Neural progenitor cell (in vitro differentiated cells): ENCODE data around the gene IRX5. TPM values are rescaled to one million over a fixed set of nuclear protein-coding genes. Genes with fewer than 3 reads are reported as not detected.

ENCODE experiments used
- DNase-seq: peaks from one replicate; pipeline ENCODE4 v3.0.0-alpha.2; 2016; ENCODE audit warnings: low spot score
- H2AFZ ChIP-seq: fragments of 200-600 bp; sonication (generic); replicated peaks from 2 replicates; pipeline ENCODE4 v1.6.1; 2016; ENCODE audit warnings: antibody characterized with exemption
- H3F3A ChIP-seq: fragments of 200-600 bp; sonication (generic); 2 replicates; pipeline ENCODE4 v1.6.1; 2016; ENCODE audit warnings: antibody characterized with exemption, low read depth
- H3K27ac ChIP-seq: fragments of 200-600 bp; sonication (generic); 2 replicates; pipeline ENCODE4 v1.5.1; 2016; ENCODE audit warnings: mild to moderate bottlenecking
- H3K27me3 ChIP-seq: fragments of 200-600 bp; sonication (generic); 2 replicates; pipeline ENCODE4 v1.6.1; 2016; ENCODE audit warnings: mild to moderate bottlenecking, moderate library complexity
- H3K36me3 ChIP-seq: fragments of 200-600 bp; sonication (generic); 2 replicates; pipeline ENCODE4 v1.5.1; 2016
- H3K4me1 ChIP-seq: fragments of 200-600 bp; sonication (generic); 2 replicates; pipeline ENCODE4 v1.6.1; 2016; ENCODE audit warnings: mixed run types
- H3K4me2 ChIP-seq: fragments of 200-600 bp; sonication (generic); 2 replicates; pipeline ENCODE4 v1.6.1; 2016
- H3K4me3 ChIP-seq: fragments of 200-600 bp; sonication (generic); 2 replicates; pipeline ENCODE4 v1.5.1; 2016
- H3K79me2 ChIP-seq: fragments of 200-600 bp; sonication (generic); 2 replicates; pipeline ENCODE4 v1.6.1; 2016; ENCODE audit warnings: low read depth
- H3K9ac ChIP-seq: fragments of 200-600 bp; sonication (generic); 2 replicates; pipeline ENCODE4 v1.6.1; 2016
- H3K9me3 ChIP-seq: fragments of 200-600 bp; sonication (generic); 2 replicates; pipeline ENCODE4 v1.5.1; 2016; ENCODE audit warnings: low read depth
- H4K20me1 ChIP-seq: fragments of 200-600 bp; sonication (generic); 2 replicates; pipeline ENCODE4 v1.6.1; 2016; ENCODE audit warnings: low read depth
- H3K27ac Mint-ChIP-seq: 3 replicates; pipeline ENCODE4 v1.8.0; 2021; ENCODE audit warnings: mixed read lengths
- H3K27me3 Mint-ChIP-seq: 2 replicates; pipeline ENCODE4 v1.8.0; 2022; ENCODE audit warnings: low read depth, mild to moderate bottlenecking, inconsistent platforms, moderate library complexity, mixed read lengths; ENCODE audit not compliant: insufficient read depth
- H3K36me3 Mint-ChIP-seq: 3 replicates; pipeline ENCODE4 v1.8.0; 2021; ENCODE audit warnings: mixed read lengths
- H3K4me1 Mint-ChIP-seq: 3 replicates; pipeline ENCODE4 v1.8.0; 2021; ENCODE audit warnings: mixed read lengths
- H3K4me3 Mint-ChIP-seq: 3 replicates; pipeline ENCODE4 v1.8.0; 2021; ENCODE audit warnings: mild to moderate bottlenecking, moderate library complexity, mixed read lengths
- H3K9me3 Mint-ChIP-seq: 3 replicates; pipeline ENCODE4 v1.8.0; 2020; ENCODE audit warnings: mixed read lengths
- EZH2 ChIP-seq: fragments of 200-600 bp; sonication (generic); IDR thresholded peaks from 2 replicates; pipeline ENCODE4 v1.6.1; 2017; ENCODE audit warnings: antibody characterized with exemption, mild to moderate bottlenecking, moderate library complexity
- EZH2phosphoT487 ChIP-seq: fragments of 200-600 bp; sonication (generic); IDR thresholded peaks from 2 replicates; pipeline ENCODE4 v1.6.1; 2017; ENCODE audit warnings: antibody characterized with exemption
- total RNA-seq: library from RNA; depleted of rRNA; stranded (reverse); fragments of >200 nt; gene quantifications from 2 replicates; pipeline ENCODE4 v1.2.3, GENCODE V29; 2015; ENCODE audit warnings: low replicate concordance
- TF ChIP-seq, protein P1 (sequence below): fragments of 200-600 bp; sonication (generic); IDR thresholded peaks from 2 replicates; pipeline ENCODE4 v1.5.1; 2017; ENCODE audit warnings: antibody characterized with exemption, mild to moderate bottlenecking

The IRX5 gene
- total RNA-seq, 1 donor from 2014 or later, result 1.6 TPM

DNA sequence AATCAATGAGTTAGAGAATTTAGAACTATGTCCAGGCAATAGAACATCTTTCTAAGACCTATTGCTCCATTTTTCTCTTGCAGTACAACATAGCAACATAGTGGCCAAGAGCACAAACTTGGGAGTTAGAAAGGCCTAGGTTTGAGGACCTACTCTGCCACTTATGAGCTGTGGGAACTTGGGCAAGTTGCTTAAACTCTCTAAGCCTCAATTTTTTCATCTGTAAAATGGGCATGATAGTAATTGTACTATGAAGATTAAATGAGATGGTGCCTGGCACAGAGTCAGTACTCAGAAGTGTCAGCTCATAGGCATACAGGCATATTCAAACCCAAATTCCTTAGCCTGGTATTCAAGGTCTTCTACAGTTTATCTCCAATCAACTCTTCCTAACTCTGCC is 25.1 kb downstream of the IRX5 start:
- Mint-ChIP-seq H3K9me3 (no peaks in the 10 kb centered on the region), H3K36me3 (peaks cover 2% of the 10 kb centered on the region), H3K27me3 (peaks cover 10% of the 10 kb centered on the region), H3K4me3 (no peak overlapping the region), H3K4me1 (peaks cover 8% of the 10 kb centered on the region), H3K27ac (no peak overlapping the region)
- H3K4me2 ChIP-seq, result no peak overlapping the region
- DNase-seq, result no peak
- TF ChIP-seq, protein P1, sequence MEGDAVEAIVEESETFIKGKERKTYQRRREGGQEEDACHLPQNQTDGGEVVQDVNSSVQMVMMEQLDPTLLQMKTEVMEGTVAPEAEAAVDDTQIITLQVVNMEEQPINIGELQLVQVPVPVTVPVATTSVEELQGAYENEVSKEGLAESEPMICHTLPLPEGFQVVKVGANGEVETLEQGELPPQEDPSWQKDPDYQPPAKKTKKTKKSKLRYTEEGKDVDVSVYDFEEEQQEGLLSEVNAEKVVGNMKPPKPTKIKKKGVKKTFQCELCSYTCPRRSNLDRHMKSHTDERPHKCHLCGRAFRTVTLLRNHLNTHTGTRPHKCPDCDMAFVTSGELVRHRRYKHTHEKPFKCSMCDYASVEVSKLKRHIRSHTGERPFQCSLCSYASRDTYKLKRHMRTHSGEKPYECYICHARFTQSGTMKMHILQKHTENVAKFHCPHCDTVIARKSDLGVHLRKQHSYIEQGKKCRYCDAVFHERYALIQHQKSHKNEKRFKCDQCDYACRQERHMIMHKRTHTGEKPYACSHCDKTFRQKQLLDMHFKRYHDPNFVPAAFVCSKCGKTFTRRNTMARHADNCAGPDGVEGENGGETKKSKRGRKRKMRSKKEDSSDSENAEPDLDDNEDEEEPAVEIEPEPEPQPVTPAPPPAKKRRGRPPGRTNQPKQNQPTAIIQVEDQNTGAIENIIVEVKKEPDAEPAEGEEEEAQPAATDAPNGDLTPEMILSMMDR, result no peak
- TF ChIP-seq EZH2, result no peak
- TF ChIP-seq EZH2phosphoT487, result no peak
- no peaks in the 10 kb centered on the region for H3K27me3 ChIP-seq
- H3K79me2 ChIP-seq, result no peaks in the 10 kb centered on the region
- H3K27ac ChIP-seq, result no peak overlapping the region
- no peaks in the 10 kb centered on the region for H3K9me3 ChIP-seq
- H3K4me3 ChIP-seq, result no peak overlapping the region
- no peak overlapping the region for H3K9ac ChIP-seq
- no peak overlapping the region for H2AFZ ChIP-seq
- peaks cover 7% of the 10 kb centered on the region for H4K20me1 ChIP-seq
- peaks cover 14% of the 10 kb centered on the region for H3K4me1 ChIP-seq
- no peaks in the 10 kb centered on the region for H3K36me3 ChIP-seq
- peaks cover 17% of the 10 kb centered on the region for H3F3A ChIP-seq

GRCh38 chr16:54957403-54958166 is 26.9 kb downstream of the IRX5 start:
- TF ChIP-seq EZH2phosphoT487, result no peak
- TF ChIP-seq EZH2, result no peak
- TF ChIP-seq, protein P1, result peak; percentile 54

DNA sequence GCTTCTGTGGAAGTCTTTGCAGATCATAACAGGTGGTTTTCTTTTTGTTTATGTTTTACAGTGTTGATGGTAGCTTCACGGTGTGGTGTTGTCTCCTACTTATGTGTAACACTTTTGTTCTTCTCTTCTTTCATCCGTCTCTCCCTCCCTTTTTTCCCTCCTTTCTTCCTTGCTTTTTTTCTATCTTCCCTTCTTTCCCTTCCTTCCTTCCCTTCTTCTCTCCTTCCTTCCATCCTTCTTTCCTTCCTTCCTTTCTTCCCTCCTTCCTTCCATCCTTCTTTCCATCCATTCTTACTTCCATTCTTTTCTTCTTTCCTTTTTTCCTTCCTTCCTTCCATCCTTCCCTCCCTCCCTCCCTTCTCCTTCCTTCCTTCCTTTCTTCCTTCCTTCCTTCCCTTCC is 31.4 kb downstream of the IRX5 start:
- TF ChIP-seq EZH2, result no peak
- TF ChIP-seq, protein P1, result no peak
- no peak for TF ChIP-seq EZH2phosphoT487
- Histone ChIP-seq H3K27me3 (no peaks in the 10 kb centered on the region), H3K4me3 (no peak overlapping the region), H3K79me2 (no peaks in the 10 kb centered on the region), H3K4me2 (no peak overlapping the region), H3K9ac (no peak overlapping the region), H3K27ac (no peak overlapping the region), H4K20me1 (no peaks in the 10 kb centered on the region), H2AFZ (no peak overlapping the region), H3K9me3 (no peaks in the 10 kb centered on the region), H3F3A (no peaks in the 10 kb centered on the region), H3K36me3 (no peaks in the 10 kb centered on the region), H3K4me1 (no peaks in the 10 kb centered on the region)
- H3K27ac Mint-ChIP-seq, result no peak overlapping the region
- DNase-seq, result no peak
- no peaks in the 10 kb centered on the region for H3K4me1 Mint-ChIP-seq
- H3K4me3 Mint-ChIP-seq, result no peak overlapping the region
- H3K36me3 Mint-ChIP-seq, result no peaks in the 10 kb centered on the region
- H3K9me3 Mint-ChIP-seq, result no peaks in the 10 kb centered on the region
- H3K27me3 Mint-ChIP-seq, result peaks cover 19% of the 10 kb centered on the region

More at GRCh38 chr16:54957403-54958166, 26.9 kb downstream of the IRX5 start:
- no peaks in the 10 kb centered on the region for H3K27me3 ChIP-seq
- Mint-ChIP-seq H3K27ac (no peak overlapping the region), H3K36me3 (peaks cover 2% of the 10 kb centered on the region), H3K27me3 (peaks cover 12% of the 10 kb centered on the region), H3K9me3 (no peaks in the 10 kb centered on the region), H3K4me3 (no peak overlapping the region), H3K4me1 (peaks cover 8% of the 10 kb centered on the region)
- no peak overlapping the region for H3K9ac ChIP-seq
- peak; percentile 32 for DNase-seq
- H3F3A ChIP-seq, result peaks cover 17% of the 10 kb centered on the region
- H3K79me2 ChIP-seq, result no peaks in the 10 kb centered on the region
- peaks cover 7% of the 10 kb centered on the region for H4K20me1 ChIP-seq
- H3K27ac ChIP-seq, result no peak overlapping the region
- no peaks in the 10 kb centered on the region for H3K9me3 ChIP-seq
- peaks cover 14% of the 10 kb centered on the region for H3K4me1 ChIP-seq
- H3K4me2 ChIP-seq, result no peak overlapping the region
- no peak overlapping the region for H2AFZ ChIP-seq
- H3K4me3 ChIP-seq, result no peak overlapping the region
- no peaks in the 10 kb centered on the region for H3K36me3 ChIP-seq
